Measurements from ENCODE around the gene ASCL2. TPM values are rescaled to one million over a fixed set of nuclear protein-coding genes. Genes with fewer than 3 reads are reported as not detected.
"Not testable (repeated sequence)": the region's sequence is repeated elsewhere in the genome, so short reads cannot be mapped to it uniquely, and the experiment has no call there.

The ASCL2 gene
- total and polyA plus RNA-seq, 7 donors = 0.03 to 0.08 TPM; not detected in 5

- Histone ChIP-seq H3K36me3 (ENCODE audit: insufficient read depth in 1 of 2, low read depth in 1 of 2) (no peaks in the 10 kb centered on the region), H3K9me3 (peaks cover 12% of the 10 kb centered on the region), H3K4me3 (no peak overlapping the region), H3K27me3 (ENCODE audit: insufficient read depth in 3 of 3, low read length in 2 of 3) (no peaks in the 10 kb centered on the region), H3K27ac (no peak overlapping the region), H3K4me1 (no peaks in the 10 kb centered on the region)
- ATAC-seq (no peak), DNase-seq (no peak)
- TF ChIP-seq, protein P1, sequence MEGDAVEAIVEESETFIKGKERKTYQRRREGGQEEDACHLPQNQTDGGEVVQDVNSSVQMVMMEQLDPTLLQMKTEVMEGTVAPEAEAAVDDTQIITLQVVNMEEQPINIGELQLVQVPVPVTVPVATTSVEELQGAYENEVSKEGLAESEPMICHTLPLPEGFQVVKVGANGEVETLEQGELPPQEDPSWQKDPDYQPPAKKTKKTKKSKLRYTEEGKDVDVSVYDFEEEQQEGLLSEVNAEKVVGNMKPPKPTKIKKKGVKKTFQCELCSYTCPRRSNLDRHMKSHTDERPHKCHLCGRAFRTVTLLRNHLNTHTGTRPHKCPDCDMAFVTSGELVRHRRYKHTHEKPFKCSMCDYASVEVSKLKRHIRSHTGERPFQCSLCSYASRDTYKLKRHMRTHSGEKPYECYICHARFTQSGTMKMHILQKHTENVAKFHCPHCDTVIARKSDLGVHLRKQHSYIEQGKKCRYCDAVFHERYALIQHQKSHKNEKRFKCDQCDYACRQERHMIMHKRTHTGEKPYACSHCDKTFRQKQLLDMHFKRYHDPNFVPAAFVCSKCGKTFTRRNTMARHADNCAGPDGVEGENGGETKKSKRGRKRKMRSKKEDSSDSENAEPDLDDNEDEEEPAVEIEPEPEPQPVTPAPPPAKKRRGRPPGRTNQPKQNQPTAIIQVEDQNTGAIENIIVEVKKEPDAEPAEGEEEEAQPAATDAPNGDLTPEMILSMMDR (IDR thresholded peaks at IDR 0.05) = no peak
- intact Hi-C loops (cut with DNase I) = loop anchor here in 1 of 2 donors (5.0 kb wide), 1 partner anchor 50 kb away; no protein-coding TSS in a partner anchor
- 85 to 89% (median 86%) methylated on average over 22 of the region's 22 CpGs for WGBS, 3 donors
Measured at GRCh38 chr11:2237457-2238238, 32.7 kb downstream of the ASCL2 start.

GRCh38 chr11:2236381-2237134 lies 33.8 kb downstream of the ASCL2 start:
- not testable (repeated sequence) for H3K27me3 ChIP-seq (ENCODE audit: insufficient read depth in 3 of 3, low read length in 2 of 3); DNase-seq; H3K9me3 ChIP-seq; H3K4me1 ChIP-seq; ATAC-seq; H3K4me3 ChIP-seq; H3K27ac ChIP-seq; H3K36me3 ChIP-seq (ENCODE audit: insufficient read depth in 1 of 2, low read depth in 1 of 2)
- WGBS, 3 donors = 81 to 86% (median 82%) methylated on average over 21 to 23 of the region's 23 CpGs
- intact Hi-C loops (cut with DNase I) = loop anchor here in 1 of 2 donors (5.0 kb wide), 1 partner anchor 49 kb away; no protein-coding TSS in a partner anchor

DNA sequence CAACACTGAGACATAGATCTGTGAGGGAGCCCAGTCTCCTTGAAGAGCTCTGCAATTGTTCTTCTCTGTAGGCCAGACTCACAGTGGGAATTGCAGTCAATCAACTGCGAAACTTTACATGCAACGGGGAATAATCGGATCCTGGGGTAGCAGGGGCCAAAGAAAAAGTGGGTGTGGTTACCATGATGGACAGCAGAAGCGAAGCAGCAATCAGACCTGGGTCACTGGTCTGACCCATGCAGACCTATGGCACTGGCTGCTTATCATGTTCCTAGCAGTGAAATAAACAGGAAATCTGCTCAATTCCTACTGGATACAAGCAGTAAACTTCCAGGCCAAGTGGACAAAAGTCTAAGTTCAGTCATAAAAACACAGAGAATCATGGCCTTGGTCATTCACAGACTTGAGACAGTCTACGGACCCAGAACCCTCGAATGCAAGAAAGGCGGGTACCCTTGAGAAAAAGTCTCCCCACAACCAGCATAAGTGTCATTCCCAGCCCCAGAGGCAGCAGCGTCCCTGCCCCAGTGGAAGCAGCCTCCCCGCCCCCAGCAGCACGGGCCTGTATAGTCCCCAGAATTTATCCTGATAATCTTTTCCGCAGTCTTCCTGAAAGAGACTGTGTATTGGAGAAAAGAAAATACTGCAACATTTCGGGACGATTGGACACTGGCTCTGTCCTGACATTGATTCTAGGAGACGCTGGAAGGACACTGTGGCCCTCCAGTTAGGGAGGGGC lies 34.6 kb downstream of the ASCL2 start:
- Histone ChIP-seq H3K9me3 (peaks cover 7% of the 10 kb centered on the region), H3K36me3 (ENCODE audit: insufficient read depth in 1 of 2, low read depth in 1 of 2) (no peaks in the 10 kb centered on the region), H3K4me3 (no peak overlapping the region), H3K27me3 (ENCODE audit: insufficient read depth in 3 of 3, low read length in 2 of 3) (no peaks in the 10 kb centered on the region), H3K27ac (no peak overlapping the region), H3K4me1 (no peaks in the 10 kb centered on the region)
- 81 to 85% (median 82%) methylated on average over 14 of the region's 14 CpGs for WGBS, 3 donors
- ATAC-seq (no peak), DNase-seq (no peak)
- TF ChIP-seq, protein P1 (IDR thresholded peaks at IDR 0.05) = no peak
- intact Hi-C loops (cut with DNase I) = loop anchor here in 1 of 2 donors (5.0 kb wide), 1 partner anchor 48 kb away; no protein-coding TSS in a partner anchor

DNA sequence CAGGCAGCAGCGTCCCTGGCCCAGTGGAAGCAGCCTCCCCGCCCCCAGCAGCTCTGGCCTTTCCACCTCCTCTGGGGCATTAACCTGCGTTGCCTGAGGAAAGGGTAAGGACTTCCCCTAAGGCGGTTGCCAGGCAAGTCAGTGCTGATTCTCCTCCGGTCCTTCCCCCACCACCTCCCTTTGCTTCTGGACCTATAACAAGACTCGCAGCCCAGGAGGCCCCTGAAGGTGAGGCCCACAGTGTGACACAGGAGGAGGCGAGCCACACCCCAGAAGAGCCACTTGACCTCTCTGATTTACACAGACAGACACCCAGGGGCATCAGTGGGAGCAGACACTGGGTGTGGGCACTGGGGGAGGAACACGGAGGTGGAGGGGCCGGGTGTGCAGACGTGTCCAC lies 35.4 kb downstream of the ASCL2 start:
- no peaks in the 10 kb centered on the region for H3K27me3 ChIP-seq (ENCODE audit: insufficient read depth in 3 of 3, low read length in 2 of 3)
- DNase-seq (no peak), ATAC-seq (no peak)
- H3K9me3 ChIP-seq = peaks cover 7% of the 10 kb centered on the region
- H3K36me3 ChIP-seq (ENCODE audit: insufficient read depth in 1 of 2, low read depth in 1 of 2) = no peaks in the 10 kb centered on the region
- H3K4me3 ChIP-seq = no peak overlapping the region
- TF ChIP-seq, protein P1 (IDR thresholded peaks at IDR 0.05) = no peak
- H3K27ac ChIP-seq = no peak overlapping the region
- intact Hi-C loops (cut with DNase I) = loop anchor here in 1 of 2 donors (5.0 kb wide), 1 partner anchor 48 kb away; no protein-coding TSS in a partner anchor
- WGBS, 3 donors = 65 to 68% (median 67%) methylated on average over 10 of the region's 10 CpGs
- H3K4me1 ChIP-seq = no peaks in the 10 kb centered on the region

All from psoas muscle (tissue), 8 donors.